Prostate gland (tissue), 2 donors: Measurements from ENCODE around the gene AMBP. TPM values are rescaled to one million over a fixed set of nuclear protein-coding genes. Genes with fewer than 3 reads are reported as not detected.

ENCODE experiments used
- DNase-seq: peaks from one replicate; pipeline ENCODE4 v3.0.0-alpha.2; 2019; ENCODE audit warnings: low spot score
- H3K27ac ChIP-seq, 2 donors: fragments of 200-600 bp; sonication (generic); 2 replicates each; pipeline ENCODE4 v1.5.1; 2017 to 2019
- H3K27me3 ChIP-seq: fragments of 200-600 bp; sonication (generic); replicated peaks from 2 replicates; pipeline ENCODE4 v1.5.1; 2019; ENCODE audit not compliant: insufficient read depth
- H3K36me3 ChIP-seq, 2 donors: fragments of 200-600 bp; sonication (generic); 1 replicate in 1 of 2; 2 replicates in 1 of 2; pipeline versions ENCODE4 v1.5.1 to v1.8.1; 2017 to 2019
- H3K4me1 ChIP-seq: fragments of 200-600 bp; sonication (generic); replicated peaks from 2 replicates; pipeline ENCODE4 v1.5.1; 2019
- H3K4me3 ChIP-seq, 2 donors: fragments of 200-600 bp; sonication (generic); 2 replicates each; pipeline ENCODE4 v1.5.1; 2017 to 2019
- H3K9me3 ChIP-seq: fragments of 200-600 bp; sonication (generic); 2 replicates; pipeline ENCODE4 v1.5.1; 2017
- CTCF ChIP-seq, 4 experiments: fragments of 200-600 bp in 2 of 4; fragments of 450-650 bp in 2 of 4; sonication (generic) in 2 of 4; IDR thresholded peaks; 1 replicate in 3 of 4; 2 replicates in 1 of 4; pipeline ENCODE4 v1.5.1; 2016 to 2019; ENCODE audit warnings: antibody characterized with exemption in 4 of 4, mild to moderate bottlenecking in 2 of 4, moderate library complexity in 2 of 4
- POLR2A ChIP-seq: fragments of 450-650 bp; IDR thresholded peaks from one replicate; pipeline ENCODE4 v1.6.1; 2016; ENCODE audit warnings: antibody characterized with exemption, mild to moderate bottlenecking
- POLR2AphosphoS5 ChIP-seq: sonication (generic); formaldehyde crosslinking; IDR thresholded peaks from one replicate; pipeline ENCODE4 v1.6.1; 2017; ENCODE audit warnings: antibody characterized with exemption
- WGBS: methylation state at CpG from one replicate; pipeline ENCODE4 v1.1.5; 2018; 5-methylcytosine and 5-hydroxymethylcytosine counted together
- intact Hi-C: fragments of 100-400 bp; cut with DNase I; formaldehyde crosslinking; loops from one replicate; pipeline ENCODE4 v1.14.2; 2022
- total RNA-seq, 2 donors: library from RNA; depleted of rRNA; stranded (reverse); fragments of >200 nt; gene quantifications; one replicate each; pipeline ENCODE4 v1.1.0, GENCODE V29; 2016

Gene AMBP
- total RNA-seq, 2 donors from 2014 or later: 0.23 to 1.5 TPM

DNA sequence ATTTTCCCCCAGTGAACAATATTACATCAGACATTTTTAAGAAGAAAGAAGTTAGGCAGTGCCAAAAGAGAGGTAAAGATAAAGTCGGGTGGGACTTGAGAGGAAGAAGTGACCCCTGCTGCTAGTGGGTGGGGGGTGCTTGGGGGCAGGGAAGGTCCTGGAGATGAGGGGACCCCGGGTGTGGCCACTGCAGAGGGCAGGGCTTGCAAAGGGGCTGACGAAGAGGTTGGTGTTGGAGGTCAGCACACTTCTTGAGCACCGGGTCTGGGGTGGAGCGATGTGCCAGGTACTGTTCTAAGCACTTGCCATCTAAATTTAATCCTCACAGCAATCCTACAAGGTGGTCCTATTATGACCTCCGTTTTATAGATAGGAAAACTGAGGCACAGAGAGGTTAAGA is 62.0 kb downstream of the AMBP start:
- intact Hi-C loops: no loop called here
- Histone ChIP-seq H3K4me1 (no peaks in the 10 kb centered on the region), H3K9me3 (no peaks in the 10 kb centered on the region), H3K27ac (no peak overlapping the region), H3K36me3 (no peaks in the 10 kb centered on the region), H3K27me3 (no peaks in the 10 kb centered on the region), H3K4me3 (no peak overlapping the region)
- DNase-seq: no peak
- no peak for TF ChIP-seq POLR2AphosphoS5
- TF ChIP-seq POLR2A: no peak
- no peak for TF ChIP-seq CTCF (IDR thresholded peaks at IDR 0.05)
- WGBS: 96% methylated on average over 6 of the region's 6 CpGs

- intact Hi-C loops: no loop called here
- TF ChIP-seq POLR2A (no peak), POLR2AphosphoS5 (no peak), CTCF (IDR thresholded peaks at IDR 0.05) (no peak)
- WGBS: 87% methylated on average over 2 of the region's 2 CpGs
- Histone ChIP-seq H3K4me1 (no peaks in the 10 kb centered on the region), H3K36me3 (no peaks in the 10 kb centered on the region), H3K9me3 (no peaks in the 10 kb centered on the region), H3K27me3 (no peaks in the 10 kb centered on the region), H3K4me3 (no peak overlapping the region), H3K27ac (no peak overlapping the region)
- no peak for DNase-seq
Measured at GRCh38 chr9:114015607-114016006, 62.5 kb downstream of the AMBP start.

- no peaks in the 10 kb centered on the region for H3K36me3 ChIP-seq
- TF ChIP-seq POLR2AphosphoS5 (no peak), POLR2A (no peak), CTCF (IDR thresholded peaks at IDR 0.05) (no peak)
- no peak overlapping the region for H3K4me3 ChIP-seq
- no peaks in the 10 kb centered on the region for H3K9me3 ChIP-seq
- intact Hi-C loops: no loop called here
- no peaks in the 10 kb centered on the region for H3K27me3 ChIP-seq
- no peak for DNase-seq
- H3K27ac ChIP-seq: no peak overlapping the region
- H3K4me1 ChIP-seq: no peaks in the 10 kb centered on the region
Measured at GRCh38 chr9:114014044-114014443, 64.1 kb downstream of the AMBP start.

- Histone ChIP-seq H3K36me3 (no peaks in the 10 kb centered on the region), H3K4me1 (no peaks in the 10 kb centered on the region), H3K27ac (no peak overlapping the region), H3K27me3 (no peaks in the 10 kb centered on the region), H3K4me3 (no peak overlapping the region), H3K9me3 (no peaks in the 10 kb centered on the region)
- no peak for TF ChIP-seq POLR2A
- no peak for TF ChIP-seq POLR2AphosphoS5
- no peak for TF ChIP-seq CTCF (IDR thresholded peaks at IDR 0.05)
- DNase-seq: no peak
- intact Hi-C loops: no loop called here
- 84% methylated on average over 2 of the region's 2 CpGs for WGBS
Measured at GRCh38 chr9:114012126-114012525, 66.0 kb downstream of the AMBP start.

DNA sequence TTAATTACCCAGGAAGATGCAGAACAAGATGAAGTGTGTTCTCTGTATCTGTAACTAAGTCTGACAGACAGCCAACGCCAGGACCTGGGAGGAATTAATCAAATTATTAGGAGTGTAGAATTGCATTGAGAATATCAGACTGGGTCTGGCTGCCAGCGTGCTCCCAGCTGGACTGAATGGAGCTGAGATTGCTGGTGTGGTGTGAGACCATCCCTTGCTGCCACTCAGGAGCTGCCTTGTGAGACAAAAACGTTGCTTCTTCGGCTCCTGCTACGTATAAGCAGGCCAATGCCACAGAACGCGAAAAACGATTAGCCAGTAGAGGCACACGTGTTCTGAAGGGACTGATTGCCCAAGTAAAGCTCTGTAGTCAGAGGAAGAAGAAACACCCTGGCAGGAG is 66.8 kb downstream of the AMBP start:
- Histone ChIP-seq H3K9me3 (no peaks in the 10 kb centered on the region), H3K36me3 (no peaks in the 10 kb centered on the region), H3K4me3 (no peak overlapping the region), H3K27ac (no peak overlapping the region), H3K4me1 (no peaks in the 10 kb centered on the region), H3K27me3 (no peaks in the 10 kb centered on the region)
- TF ChIP-seq CTCF (IDR thresholded peaks at IDR 0.05): no peak
- no peak for TF ChIP-seq POLR2AphosphoS5
- TF ChIP-seq POLR2A: no peak
- 95% methylated on average over 9 of the region's 9 CpGs for WGBS
- intact Hi-C loops: no loop called here
- DNase-seq: no peak

Other genes with a start within 250 kb of the AMBP start
- gene ZNF618, start 202.0 kb downstream of the AMBP start, total RNA-seq: 10 to 100 TPM in 1 of 2 donors, 1 to 10 TPM in 1; 4.6 to 11.3 TPM
- gene KIF12, start 21.0 kb upstream of the AMBP start, total RNA-seq: 10 to 100 TPM in 1 of 2 donors, 1 to 10 TPM in 1; 8.4 to 21.5 TPM
- gene COL27A1, start 77.2 kb upstream of the AMBP start, total RNA-seq: 10 to 100 TPM in 1 of 2 donors, 1 to 10 TPM in 1; 8.7 to 54.8 TPM
- gene ORM1, start 244.8 kb upstream of the AMBP start, total RNA-seq: not detected